HFF-Myc (cell line): ENCODE data around the gene MYO19.

ENCODE experiments used
- DNase-seq: peaks from one replicate; pipeline ENCODE4 v3.0.0-alpha.2; 2011; ENCODE audit warnings: low read depth; ENCODE audit errors: extremely low read depth
- H3K4me3 ChIP-seq: replicated peaks from 2 replicates; pipeline ENCODE4 v1.5.1; 2011; ENCODE audit warnings: low read depth, mild to moderate bottlenecking, control low read depth, low read length
- TF ChIP-seq, protein P1 (sequence below): IDR thresholded peaks from 2 replicates; pipeline ENCODE4 v1.5.1; 2012; ENCODE audit warnings: mild to moderate bottlenecking, low read depth, low read length, control low read depth; ENCODE audit errors: missing control alignments

Gene MYO19

GRCh38 chr17:36468903-36469635 lies 65.6 kb downstream of the MYO19 start:
- no peak for DNase-seq
- TF ChIP-seq, protein P1, sequence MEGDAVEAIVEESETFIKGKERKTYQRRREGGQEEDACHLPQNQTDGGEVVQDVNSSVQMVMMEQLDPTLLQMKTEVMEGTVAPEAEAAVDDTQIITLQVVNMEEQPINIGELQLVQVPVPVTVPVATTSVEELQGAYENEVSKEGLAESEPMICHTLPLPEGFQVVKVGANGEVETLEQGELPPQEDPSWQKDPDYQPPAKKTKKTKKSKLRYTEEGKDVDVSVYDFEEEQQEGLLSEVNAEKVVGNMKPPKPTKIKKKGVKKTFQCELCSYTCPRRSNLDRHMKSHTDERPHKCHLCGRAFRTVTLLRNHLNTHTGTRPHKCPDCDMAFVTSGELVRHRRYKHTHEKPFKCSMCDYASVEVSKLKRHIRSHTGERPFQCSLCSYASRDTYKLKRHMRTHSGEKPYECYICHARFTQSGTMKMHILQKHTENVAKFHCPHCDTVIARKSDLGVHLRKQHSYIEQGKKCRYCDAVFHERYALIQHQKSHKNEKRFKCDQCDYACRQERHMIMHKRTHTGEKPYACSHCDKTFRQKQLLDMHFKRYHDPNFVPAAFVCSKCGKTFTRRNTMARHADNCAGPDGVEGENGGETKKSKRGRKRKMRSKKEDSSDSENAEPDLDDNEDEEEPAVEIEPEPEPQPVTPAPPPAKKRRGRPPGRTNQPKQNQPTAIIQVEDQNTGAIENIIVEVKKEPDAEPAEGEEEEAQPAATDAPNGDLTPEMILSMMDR = no peak
- no peak overlapping the region for H3K4me3 ChIP-seq

- TF ChIP-seq, protein P1 = no peak
- DNase-seq = no peak
- H3K4me3 ChIP-seq = no peak overlapping the region
Measured at GRCh38 chr17:36464765-36465088, 69.9 kb downstream of the MYO19 start.

DNA sequence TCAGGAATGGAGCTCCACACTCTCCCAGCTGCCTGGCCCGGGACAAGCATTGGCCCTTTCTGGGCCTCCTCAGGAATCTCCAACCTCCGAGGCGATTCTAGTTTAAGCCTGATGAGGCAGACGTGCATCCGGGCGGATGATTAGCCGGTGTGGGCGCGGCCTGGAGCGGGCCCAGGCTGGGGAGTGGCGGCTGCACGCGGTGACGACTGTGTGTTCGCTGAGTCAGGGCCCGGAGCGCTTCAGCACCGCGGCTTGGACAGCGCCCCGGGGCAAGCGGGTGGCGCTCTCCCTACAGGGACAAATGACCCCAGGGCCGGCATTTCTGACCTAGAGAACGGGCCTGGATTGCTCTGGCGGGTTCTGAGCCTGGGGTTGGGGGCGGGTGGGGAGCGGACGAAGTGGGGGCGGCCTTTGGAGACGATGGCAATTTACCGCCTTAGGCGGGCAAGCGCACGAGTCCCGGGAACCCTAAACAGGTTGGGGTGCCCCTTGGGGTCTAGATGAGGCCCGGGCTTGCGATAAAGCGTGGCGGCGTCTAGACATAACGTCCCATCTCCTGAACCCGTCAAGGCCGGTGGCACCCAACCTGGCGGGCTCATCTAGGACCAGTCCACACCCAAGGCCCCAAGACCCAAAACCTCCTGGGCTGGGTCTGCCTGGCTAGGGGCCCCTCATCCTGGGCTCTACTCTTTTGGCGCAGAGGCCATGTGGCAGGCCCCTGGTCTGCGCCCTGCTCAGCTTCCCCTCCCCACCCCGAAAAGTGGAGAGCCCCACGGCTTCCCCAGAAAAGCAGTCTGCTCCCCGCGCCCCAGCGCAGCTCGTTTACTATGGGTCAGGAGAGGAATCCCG lies 70.5 kb downstream of the MYO19 start:
- no peak overlapping the region for H3K4me3 ChIP-seq
- peak; percentile 29 for DNase-seq
- TF ChIP-seq, protein P1 = no peak

GRCh38 chr17:36461330-36462110 lies 73.1 kb downstream of the MYO19 start:
- H3K4me3 ChIP-seq = no peak overlapping the region
- no peak for DNase-seq
- TF ChIP-seq, protein P1 = no peak

DNA sequence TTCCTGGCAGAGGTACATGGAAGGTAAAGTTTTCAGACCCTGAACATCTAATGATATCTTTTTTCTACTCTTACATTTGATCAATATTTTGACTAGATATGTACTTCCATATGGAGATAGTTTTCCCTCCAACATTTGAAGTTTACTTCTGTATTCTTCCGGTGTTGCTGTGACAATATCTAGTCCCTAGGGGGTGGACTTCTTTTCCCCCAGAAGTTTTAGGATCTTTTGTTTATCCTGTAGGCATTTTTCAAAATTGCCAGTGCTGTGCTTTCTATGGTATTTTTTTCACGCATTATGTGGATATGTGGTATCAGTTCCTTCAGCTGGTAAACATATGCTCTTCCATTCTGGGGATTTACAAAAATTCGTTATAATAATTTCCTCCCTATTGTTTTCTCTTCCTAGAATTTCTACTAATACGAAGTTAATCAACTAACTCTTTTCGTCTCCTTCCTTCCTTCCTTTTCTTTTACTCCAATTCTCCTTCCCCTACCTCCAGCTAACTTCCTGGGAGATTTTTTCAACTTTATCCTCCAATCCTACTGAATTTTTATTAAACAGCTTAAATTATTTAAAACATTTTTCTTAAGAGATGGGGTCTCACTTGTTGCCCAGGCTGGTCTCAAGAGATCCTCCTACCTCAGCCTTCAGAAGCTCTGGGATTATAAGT lies 74.3 kb downstream of the MYO19 start:
- TF ChIP-seq, protein P1 = no peak
- no peak overlapping the region for H3K4me3 ChIP-seq
- DNase-seq = no peak

DNA sequence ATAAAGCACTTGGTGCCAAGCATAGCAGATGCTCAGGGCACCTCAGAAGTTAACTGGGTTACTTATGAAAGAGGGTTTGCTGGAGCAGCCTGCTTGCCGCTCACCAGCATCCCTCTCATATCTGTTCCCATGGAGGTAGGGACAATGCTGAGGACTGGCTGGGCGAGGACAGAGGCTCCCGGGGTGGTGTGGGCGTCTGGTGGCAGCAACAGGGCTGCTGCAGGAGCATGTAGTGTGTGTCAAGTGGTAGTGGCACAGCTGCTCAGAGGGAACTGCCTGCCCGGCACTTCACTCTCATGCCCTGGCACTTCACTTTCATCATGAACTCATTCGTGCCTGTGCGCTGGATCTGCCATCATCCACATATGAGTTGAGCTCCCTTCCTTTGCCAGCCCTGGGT lies 75.1 kb downstream of the MYO19 start:
- TF ChIP-seq, protein P1 = no peak
- no peak for DNase-seq
- H3K4me3 ChIP-seq = no peak overlapping the region
